MM.1S (cell line): ENCODE results near the gene ALDH3B1.
A peak's percentile ranks its signal among the peaks of the same experiment; 100 is the strongest.

ENCODE experiments used
- DNase-seq: peaks from one replicate; pipeline ENCODE4 v3.0.0-alpha.2; 2015
- H2AFZ ChIP-seq: fragments of 300-600 bp; sonication (generic); 2 replicates; pipeline ENCODE4 v1.6.0; 2016; ENCODE audit warnings: antibody characterized with exemption, low read length
- H3F3A ChIP-seq: fragments of 300-600 bp; sonication (generic); 2 replicates; pipeline ENCODE4 v1.6.1; 2016; ENCODE audit warnings: mild to moderate bottlenecking, antibody characterized with exemption, low read length, moderate library complexity, mixed read lengths; ENCODE audit not compliant: insufficient read depth
- H3K27ac ChIP-seq: fragments of 300-600 bp; sonication (generic); 2 replicates; pipeline ENCODE4 v1.5.1; 2016; ENCODE audit warnings: mild to moderate bottlenecking, low read length
- H3K27me3 ChIP-seq: fragments of 300-600 bp; sonication (generic); replicated peaks from 2 replicates; pipeline ENCODE4 v1.6.0; 2016; ENCODE audit warnings: low read length; ENCODE audit not compliant: insufficient read depth
- H3K36me3 ChIP-seq: fragments of 300-600 bp; sonication (generic); replicated peaks from 2 replicates; pipeline ENCODE4 v1.6.1; 2016; ENCODE audit warnings: mild to moderate bottlenecking, low read length, mixed read lengths; ENCODE audit not compliant: insufficient read depth
- H3K4me1 ChIP-seq: fragments of 300-600 bp; sonication (generic); 2 replicates; pipeline ENCODE4 v1.6.1; 2016; ENCODE audit warnings: low read length, mixed read lengths
- H3K4me2 ChIP-seq: fragments of 300-600 bp; sonication (generic); 2 replicates; pipeline ENCODE4 v1.6.0; 2016; ENCODE audit warnings: low read depth, low read length
- H3K4me3 ChIP-seq: fragments of 300-600 bp; sonication (generic); 2 replicates; pipeline ENCODE4 v1.5.1; 2016; ENCODE audit warnings: low read length, mixed read lengths
- H3K79me2 ChIP-seq: fragments of 300-600 bp; sonication (generic); 2 replicates; pipeline ENCODE4 v1.6.1; 2016; ENCODE audit warnings: mixed run types, low read length, mixed read lengths
- H3K9ac ChIP-seq: fragments of 300-600 bp; sonication (generic); 2 replicates; pipeline ENCODE4 v1.6.1; 2016; ENCODE audit warnings: low read length, mixed read lengths
- H3K9me2 ChIP-seq: fragments of 300-600 bp; sonication (generic); replicated peaks from 2 replicates; pipeline ENCODE4 v1.6.1; 2016; ENCODE audit warnings: mild to moderate bottlenecking, low read length, mixed read lengths; ENCODE audit not compliant: insufficient read depth
- H3K9me3 ChIP-seq: fragments of 300-600 bp; sonication (generic); replicated peaks from 2 replicates; pipeline ENCODE4 v1.6.1; 2016; ENCODE audit warnings: mild to moderate bottlenecking, low read length, mixed read lengths; ENCODE audit not compliant: insufficient read depth
- H4K20me1 ChIP-seq: fragments of 300-600 bp; sonication (generic); 2 replicates; pipeline ENCODE4 v1.6.1; 2016; ENCODE audit warnings: mild to moderate bottlenecking, low read length, moderate library complexity, mixed read lengths; ENCODE audit not compliant: insufficient read depth
- EZH2 ChIP-seq: fragments of 300-600 bp; sonication (generic); optimal IDR thresholded peaks from 2 replicates; pipeline ENCODE3; 2017; ENCODE audit warnings: low read depth, mild to moderate bottlenecking, antibody characterized with exemption, low read length, mixed read lengths
- EZH2phosphoT487 ChIP-seq: fragments of 300-600 bp; sonication (generic); IDR thresholded peaks from 2 replicates; pipeline ENCODE4 v1.6.1; 2018; ENCODE audit warnings: antibody characterized with exemption, low read length
- TF ChIP-seq, protein P1 (sequence below): fragments of 300-600 bp; sonication (generic); IDR thresholded peaks from 2 replicates; pipeline ENCODE4 v1.5.1; 2016; ENCODE audit warnings: antibody characterized with exemption, low read length, mixed read lengths

ALDH3B1 gene

DNA sequence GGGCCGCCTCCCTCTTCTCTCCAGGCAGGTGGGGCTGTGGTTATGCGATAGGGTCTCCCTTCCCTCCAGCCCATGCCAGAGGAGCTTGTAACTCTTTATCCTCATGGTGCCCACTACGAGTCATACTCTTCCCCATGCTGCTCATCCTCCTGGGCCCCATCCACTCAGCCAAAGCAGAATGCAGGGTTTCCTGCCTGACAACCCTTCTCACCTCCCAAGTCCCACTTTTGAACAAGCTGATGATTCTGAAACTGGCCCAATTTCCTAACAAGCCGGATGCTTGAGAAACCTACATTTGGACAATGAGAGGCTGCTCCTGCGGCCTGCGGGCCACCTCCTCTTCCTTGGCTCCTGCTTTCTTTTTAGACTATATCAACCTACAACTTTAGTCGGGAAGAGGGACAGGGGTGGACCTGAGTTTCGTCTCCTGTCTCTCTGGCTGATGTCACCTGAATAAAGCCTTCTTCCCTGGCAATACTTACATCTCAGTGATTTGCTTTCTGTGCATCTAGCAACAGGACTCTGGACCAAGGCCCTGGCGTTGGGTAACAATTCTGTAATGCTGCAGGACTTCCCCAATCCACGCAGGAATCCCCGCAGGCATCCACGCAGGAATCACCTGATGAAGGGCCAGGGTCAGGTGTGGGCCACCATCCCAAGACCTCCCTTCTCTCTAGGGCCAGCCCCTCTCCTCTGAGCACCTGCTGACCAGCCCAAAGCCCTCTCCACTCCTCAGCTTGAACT, 18.8 kb downstream of the ALDH3B1 start:
- Histone ChIP-seq H3F3A (no peaks in the 10 kb centered on the region), H3K9ac (no peak overlapping the region; the same call in 1 of the 2 replicates), H3K4me1 (peaks cover 11% of the 10 kb centered on the region), H3K9me3 (no peaks in the 10 kb centered on the region), H3K4me3 (peak overlapping the region; percentile 83), H3K4me2 (peak overlapping the region; percentile 87), H2AFZ (no peak overlapping the region), H3K79me2 (peaks cover 50% of the 10 kb centered on the region), H3K27me3 (no peaks in the 10 kb centered on the region), H4K20me1 (no peaks in the 10 kb centered on the region), H3K9me2 (no peaks in the 10 kb centered on the region), H3K36me3 (0 out of 2 replicates have a peak, but pooled peaks cover 2% of the 10 kb centered on the region), H3K27ac (no peak overlapping the region)
- no peak for DNase-seq
- no peak for TF ChIP-seq EZH2
- TF ChIP-seq, protein P1, sequence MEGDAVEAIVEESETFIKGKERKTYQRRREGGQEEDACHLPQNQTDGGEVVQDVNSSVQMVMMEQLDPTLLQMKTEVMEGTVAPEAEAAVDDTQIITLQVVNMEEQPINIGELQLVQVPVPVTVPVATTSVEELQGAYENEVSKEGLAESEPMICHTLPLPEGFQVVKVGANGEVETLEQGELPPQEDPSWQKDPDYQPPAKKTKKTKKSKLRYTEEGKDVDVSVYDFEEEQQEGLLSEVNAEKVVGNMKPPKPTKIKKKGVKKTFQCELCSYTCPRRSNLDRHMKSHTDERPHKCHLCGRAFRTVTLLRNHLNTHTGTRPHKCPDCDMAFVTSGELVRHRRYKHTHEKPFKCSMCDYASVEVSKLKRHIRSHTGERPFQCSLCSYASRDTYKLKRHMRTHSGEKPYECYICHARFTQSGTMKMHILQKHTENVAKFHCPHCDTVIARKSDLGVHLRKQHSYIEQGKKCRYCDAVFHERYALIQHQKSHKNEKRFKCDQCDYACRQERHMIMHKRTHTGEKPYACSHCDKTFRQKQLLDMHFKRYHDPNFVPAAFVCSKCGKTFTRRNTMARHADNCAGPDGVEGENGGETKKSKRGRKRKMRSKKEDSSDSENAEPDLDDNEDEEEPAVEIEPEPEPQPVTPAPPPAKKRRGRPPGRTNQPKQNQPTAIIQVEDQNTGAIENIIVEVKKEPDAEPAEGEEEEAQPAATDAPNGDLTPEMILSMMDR: no peak
- TF ChIP-seq EZH2phosphoT487: no peak

DNA sequence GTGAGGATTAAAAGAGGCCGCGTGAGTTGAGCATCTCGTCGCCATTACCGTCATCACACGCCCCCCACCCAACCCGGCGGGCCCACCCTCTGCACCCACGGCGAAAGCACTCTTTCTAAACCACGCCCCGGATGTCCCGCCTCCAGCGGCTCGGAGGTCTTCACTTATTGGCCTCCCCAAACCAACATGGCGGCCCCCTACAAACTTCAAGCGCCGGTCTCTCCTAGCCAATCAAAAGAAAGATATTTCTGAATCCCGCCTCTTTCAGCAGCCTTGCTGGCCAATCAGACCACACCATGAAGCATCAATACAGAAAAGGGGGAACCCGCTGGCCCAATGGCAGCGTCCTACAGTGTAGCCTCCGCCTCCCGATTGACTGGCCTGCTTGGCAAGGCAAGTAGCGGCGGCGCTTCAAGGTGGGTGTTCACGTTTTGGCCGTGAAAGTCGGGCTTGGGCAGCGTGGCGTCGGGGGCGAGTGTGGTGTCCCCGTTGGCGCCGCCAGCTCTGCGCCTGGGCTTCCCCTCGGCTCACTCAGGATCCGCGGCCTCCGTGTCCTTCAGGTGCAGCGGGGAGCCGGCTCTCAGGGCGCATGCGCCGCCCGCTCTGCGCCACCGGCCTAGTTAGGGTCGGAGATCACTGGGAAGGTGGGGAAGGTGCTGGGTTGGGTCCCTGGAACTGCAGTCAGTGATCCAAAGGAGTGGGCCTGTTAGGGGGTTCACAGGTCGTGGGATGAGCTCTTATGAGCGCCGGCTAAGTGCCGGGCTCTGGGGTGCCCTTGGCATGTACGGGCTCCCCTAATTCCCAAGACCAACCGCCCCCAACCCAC, 20.4 kb downstream of the ALDH3B1 start, which contains the start of gene NDUFS8:
TSS of gene NDUFS8 (plus strand) at position 364 of the 826 bp plus-strand sequence. CDS start 1,471 bp downstream, outside the sequence.
- Histone ChIP-seq H3K4me3 (peak within 1 kb of the TSS; percentile 83), H3K27ac (peak within 1 kb of the TSS; percentile 63; the same call in 1 of the 2 replicates), H3K36me3 (0 out of 2 replicates have a peak, but pooled peaks cover 2% of the 10 kb centered on the region), H3K27me3 (no peaks in the 10 kb centered on the region), H3K79me2 (peaks cover 53% of the 10 kb centered on the region), H3K9me3 (no peaks in the 10 kb centered on the region), H2AFZ (peak within 1 kb of the TSS; percentile 56), H3K4me1 (peaks cover 11% of the 10 kb centered on the region), H3K4me2 (peak within 1 kb of the TSS; percentile 87), H3K9me2 (no peaks in the 10 kb centered on the region), H3K9ac (peak within 1 kb of the TSS; percentile 83), H4K20me1 (no peaks in the 10 kb centered on the region), H3F3A (no peaks in the 10 kb centered on the region; the same call in 1 of the 2 replicates)
- TF ChIP-seq EZH2phosphoT487 (no peak), EZH2 (no peak)
- TF ChIP-seq, protein P1: no peak
- DNase-seq: peak; percentile 99

DNA sequence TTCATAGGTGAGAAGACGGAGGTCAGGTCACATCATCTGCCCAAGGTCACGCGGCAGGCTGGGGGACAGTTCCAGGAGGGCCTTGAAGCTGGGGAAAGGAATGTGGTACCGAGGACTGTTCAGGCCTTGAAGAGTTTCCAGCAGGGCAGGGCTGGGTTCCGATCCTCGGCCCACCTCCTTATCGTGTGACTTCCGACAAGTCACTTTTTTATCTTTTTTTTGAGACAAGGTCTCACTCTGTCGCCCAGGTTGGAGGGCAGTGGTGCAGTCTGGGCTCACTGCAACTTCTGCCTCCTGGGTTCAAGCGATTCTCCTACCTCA, 21.0 kb downstream of the ALDH3B1 start:
- DNase-seq: no peak
- Histone ChIP-seq H3F3A (no peaks in the 10 kb centered on the region; the same call in 1 of the 2 replicates), H3K27me3 (no peaks in the 10 kb centered on the region), H3K4me3 (peak overlapping the region; percentile 83), H3K9me3 (no peaks in the 10 kb centered on the region), H3K27ac (peak overlapping the region; percentile 63; the same call in 1 of the 2 replicates), H3K4me2 (peak overlapping the region; percentile 62), H3K36me3 (0 out of 2 replicates have a peak, but pooled peaks cover 2% of the 10 kb centered on the region), H2AFZ (peak overlapping the region; percentile 51), H3K79me2 (peaks cover 53% of the 10 kb centered on the region), H4K20me1 (no peaks in the 10 kb centered on the region), H3K9me2 (no peaks in the 10 kb centered on the region), H3K4me1 (peaks cover 11% of the 10 kb centered on the region), H3K9ac (peak overlapping the region; percentile 83)
- TF ChIP-seq EZH2phosphoT487: no peak
